H1 (cell line): ENCODE measurements around the gene RFX6. TPM values are rescaled to one million over a fixed set of nuclear protein-coding genes. Genes with fewer than 3 reads are reported as not detected.

Experiments used
- CTCF ChIA-PET: fragments of 300-600 bp; sonication (Branson Sonifier 250); formaldehyde crosslinking; loops from one replicate; lab custom pipeline; 2021; ENCODE audit not compliant: partially characterized antibody; lab: Charles Lee
- POLR2A ChIA-PET: fragments of 300-600 bp; sonication (Branson Sonifier 250); formaldehyde crosslinking; loops from one replicate; lab custom pipeline; 2021; ENCODE audit warnings: inconsistent platforms; ENCODE audit not compliant: partially characterized antibody; lab: Charles Lee
- DNase-seq, 2 experiments: peaks; one replicate each; pipeline versions ENCODE4 v3.0.0 to v3.0.0-alpha.2; 2010 to 2022; ENCODE audit warnings: low spot score in 2 of 2, low read depth in 1 of 2, mixed read lengths in 1 of 2
- FAIRE-seq: peaks from 2 replicates; lab custom pipeline; 2011; peaks lifted over from hg19 to GRCh38; lab: Jason Lieb, UNC
- H2AFZ ChIP-seq: 2 replicates; pipeline ENCODE4 v1.8.1; 2012; ENCODE audit warnings: low read length, inconsistent platforms
- H2AK5ac ChIP-seq: 2 replicates; pipeline ENCODE4 v1.6.1; 2013; ENCODE audit warnings: low read depth, low read length
- H2BK120ac ChIP-seq: replicated peaks from 2 replicates; pipeline ENCODE3; 2013; ENCODE audit warnings: low read depth, low read length, inconsistent platforms
- H2BK12ac ChIP-seq: 2 replicates; pipeline ENCODE4 v1.6.1; 2013; ENCODE audit warnings: low read depth, low read length
- H2BK15ac ChIP-seq: 2 replicates; pipeline ENCODE4 v1.6.1; 2013; ENCODE audit warnings: low read length
- H2BK20ac ChIP-seq: 2 replicates; pipeline ENCODE4 v1.6.1; 2013; ENCODE audit warnings: low read length
- H2BK5ac ChIP-seq: 2 replicates; pipeline ENCODE4 v1.6.1; 2013; ENCODE audit warnings: low read depth, low read length
- H3K14ac ChIP-seq: 2 replicates; pipeline ENCODE4 v1.6.1; 2013; ENCODE audit warnings: inconsistent platforms; ENCODE audit not compliant: insufficient read length
- H3K18ac ChIP-seq: 2 replicates; pipeline ENCODE4 v1.6.1; 2013; ENCODE audit warnings: low read length; ENCODE audit errors: extremely low read depth
- H3K23ac ChIP-seq: 2 replicates; pipeline ENCODE4 v1.6.1; 2013; ENCODE audit warnings: inconsistent platforms; ENCODE audit not compliant: insufficient read length
- H3K23me2 ChIP-seq: 2 replicates; pipeline ENCODE4 v1.6.1; 2013; ENCODE audit warnings: low read depth, low read length
- H3K27ac ChIP-seq: 2 replicates; pipeline ENCODE4 v1.6.1; 2011; ENCODE audit warnings: low read depth, low read length, inconsistent platforms
- H3K27me3 ChIP-seq, 4 experiments: replicated peaks in 1 of 4; 1 replicate in 1 of 4; 2 replicates in 3 of 4; pipeline versions ENCODE4 v1.6.1 to v1.8.1; 2011 to 2013; ENCODE audit warnings: low read length in 3 of 4, mild to moderate bottlenecking in 3 of 4, inconsistent platforms in 2 of 4, mixed read lengths in 2 of 4, moderate library complexity in 1 of 4; ENCODE audit not compliant: control insufficient read depth in 3 of 4, insufficient read depth in 3 of 4; ENCODE audit errors: extremely low read depth in 1 of 4
- H3K36me3 ChIP-seq, 4 experiments: 2 replicates each; pipeline versions ENCODE4 v1.6.1 to v1.8.1; 2011 to 2013; ENCODE audit warnings: mild to moderate bottlenecking in 4 of 4, low read length in 3 of 4, moderate library complexity in 2 of 4, control low read depth in 1 of 4, inconsistent platforms in 1 of 4; ENCODE audit not compliant: insufficient read depth in 4 of 4, control insufficient read depth in 2 of 4
- H3K4ac ChIP-seq: replicated peaks from 2 replicates; pipeline ENCODE3; 2013; ENCODE audit warnings: low read length, low read depth, mixed read lengths, inconsistent platforms; ENCODE audit not compliant: insufficient read length
- H3K4me1 ChIP-seq, 4 experiments: replicated peaks in 1 of 4; 1 replicate in 1 of 4; 2 replicates in 3 of 4; pipeline versions ENCODE4 v1.6.1 to v1.8.1; 2011 to 2013; ENCODE audit warnings: low read length in 3 of 4, inconsistent platforms in 2 of 4, mixed read lengths in 1 of 4; ENCODE audit not compliant: insufficient read depth in 4 of 4, control insufficient read depth in 3 of 4
- H3K4me2 ChIP-seq, 2 experiments: 2 replicates each; pipeline versions ENCODE4 v1.6.1 to v1.8.1; 2011 to 2013; ENCODE audit warnings: low read depth in 2 of 2, low read length in 2 of 2, control low read depth in 1 of 2, inconsistent platforms in 1 of 2, mild to moderate bottlenecking in 1 of 2; ENCODE audit not compliant: insufficient read depth in 1 of 2
- H3K4me3 ChIP-seq, 4 experiments: fragments of 200-600, 300-600 bp in 1 of 4; sonication (generic), shearing (Covaris generic), sonication (Bioruptor Twin) in 1 of 4; 2 replicates each; pipeline versions ENCODE4 v1.5.1 to v1.8.1; 2011 to 2016; ENCODE audit warnings: low read length in 4 of 4, low read depth in 3 of 4, control low read depth in 2 of 4, inconsistent platforms in 2 of 4, mild to moderate bottlenecking in 2 of 4, mixed read lengths in 1 of 4, moderate library complexity in 1 of 4; ENCODE audit not compliant: insufficient read depth in 2 of 4; ENCODE audit errors: extremely low read depth in 1 of 4
- H3K56ac ChIP-seq: replicated peaks from 2 replicates; pipeline ENCODE3; 2013; ENCODE audit warnings: low read depth, mild to moderate bottlenecking, mixed read lengths, low read length, inconsistent platforms; ENCODE audit not compliant: insufficient read length
- H3K79me1 ChIP-seq: 2 replicates; pipeline ENCODE4 v1.6.1; 2013; ENCODE audit warnings: low read depth, low read length, control low read depth
- H3K79me2 ChIP-seq, 2 experiments: 2 replicates each; pipeline versions ENCODE4 v1.6.1 to v1.8.1; 2012 to 2013; ENCODE audit warnings: low read length in 2 of 2, mild to moderate bottlenecking in 2 of 2, inconsistent platforms in 1 of 2; ENCODE audit not compliant: insufficient read depth in 2 of 2, control insufficient read depth in 1 of 2
- H3K9ac ChIP-seq, 4 experiments: replicated peaks in 1 of 4; 1 replicate in 1 of 4; 2 replicates in 3 of 4; pipeline versions ENCODE4 v1.6.1 to v1.8.1; 2011 to 2013; ENCODE audit warnings: low read depth in 3 of 4, low read length in 3 of 4, control low read depth in 2 of 4, mild to moderate bottlenecking in 2 of 4, moderate library complexity in 2 of 4, inconsistent platforms in 1 of 4; ENCODE audit errors: extremely low read depth in 1 of 4
- H3K9me3 ChIP-seq, 2 experiments: 2 replicates each; pipeline versions ENCODE4 v1.6.1 to v1.8.1; 2012 to 2013; ENCODE audit warnings: mild to moderate bottlenecking in 2 of 2, moderate library complexity in 2 of 2, control low read depth in 1 of 2, inconsistent platforms in 1 of 2, low read depth in 1 of 2, low read length in 1 of 2, mixed read lengths in 1 of 2; ENCODE audit not compliant: insufficient read depth in 2 of 2
- H4K20me1 ChIP-seq, 2 experiments: replicated peaks in 1 of 2; 2 replicates each; pipeline versions ENCODE3 to v1.8.1; 2011 to 2013; ENCODE audit warnings: inconsistent platforms in 2 of 2, low read length in 2 of 2, mild to moderate bottlenecking in 1 of 2; ENCODE audit not compliant: insufficient read depth in 2 of 2, control insufficient read depth in 1 of 2
- H4K5ac ChIP-seq: 2 replicates; pipeline ENCODE4 v1.6.1; 2013; ENCODE audit warnings: low read length, low read depth, mixed read lengths, inconsistent platforms; ENCODE audit not compliant: insufficient read length
- H4K8ac ChIP-seq: 2 replicates; pipeline ENCODE4 v1.8.0; 2013; ENCODE audit warnings: mild to moderate bottlenecking, moderate library complexity, low read length, inconsistent platforms; ENCODE audit not compliant: insufficient read depth; ENCODE audit errors: extremely low read depth
- H4K91ac ChIP-seq: replicated peaks from 2 replicates; pipeline ENCODE3; 2013; ENCODE audit warnings: low read length, mixed read lengths, inconsistent platforms; ENCODE audit not compliant: insufficient read length
- ASH2L ChIP-seq: fragments of 200-600, 300-600 bp; sonication (generic); IDR thresholded peaks from one replicate; pipeline ENCODE4 v1.7.1; 2017; ENCODE audit warnings: low read length
- EGR1 ChIP-seq: IDR thresholded peaks from 2 replicates; pipeline ENCODE4 v1.6.1; 2011; ENCODE audit warnings: low read depth, low read length, borderline replicate concordance
- JUN ChIP-seq: IDR thresholded peaks from 2 replicates; pipeline ENCODE4 v1.6.1; 2011; ENCODE audit warnings: low read depth, mild to moderate bottlenecking, improper control_type of control experiment, low read length
- JUND ChIP-seq: IDR thresholded peaks from 2 replicates; pipeline ENCODE4 v1.6.1; 2011; ENCODE audit warnings: mild to moderate bottlenecking, improper control_type of control experiment, low read length
- KDM1A ChIP-seq: fragments of 200-600, 300-600 bp; sonication (generic); IDR thresholded peaks from 2 replicates; pipeline ENCODE4 v1.7.1; 2016; ENCODE audit warnings: mild to moderate bottlenecking, low read length, borderline replicate concordance
- KDM5A ChIP-seq: fragments of 200-600 bp; IDR thresholded peaks from 2 replicates; pipeline ENCODE4 v1.7.1; 2012; ENCODE audit warnings: mild to moderate bottlenecking, low read length, inconsistent platforms, mixed read lengths
- NANOG ChIP-seq: IDR thresholded peaks from 2 replicates; pipeline ENCODE4 v1.6.1; 2011; ENCODE audit warnings: low read length, low read depth, mild to moderate bottlenecking, inconsistent platforms; ENCODE audit not compliant: insufficient read depth, poor library complexity, severe bottlenecking
- POLR2A ChIP-seq, 2 experiments: IDR thresholded peaks; 1 replicate in 1 of 2; 2 replicates in 1 of 2; pipeline ENCODE4 v1.6.1; 2011; ENCODE audit warnings: low read depth in 2 of 2, low read length in 2 of 2, mild to moderate bottlenecking in 2 of 2; ENCODE audit errors: control extremely low read depth in 1 of 2
- POLR2AphosphoS5 ChIP-seq: IDR thresholded peaks from 2 replicates; pipeline ENCODE4 v1.6.1; 2011; ENCODE audit warnings: low read depth, low read length
- RFX5 ChIP-seq: IDR thresholded peaks from 2 replicates; pipeline ENCODE4 v1.6.1; 2011; ENCODE audit warnings: low read depth, low read length, improper control_type of control experiment, borderline replicate concordance
- RNF2 ChIP-seq: fragments of 200-900, 300-1000 bp; sonication (generic); IDR thresholded peaks from 2 replicates; pipeline ENCODE4 v1.7.1; 2016; ENCODE audit warnings: borderline replicate concordance, low read depth, mild to moderate bottlenecking, antibody characterized with exemption, low read length; ENCODE audit not compliant: poor library complexity, severe bottlenecking; ENCODE audit errors: missing control alignments
- SAP30 ChIP-seq: fragments of 300-600 bp; sonication (generic); IDR thresholded peaks from 2 replicates; pipeline ENCODE4 v1.7.1; 2012; ENCODE audit warnings: low read length, moderate library complexity, mild to moderate bottlenecking, inconsistent platforms; ENCODE audit not compliant: insufficient read depth, insufficient replicate concordance
- TCF12 ChIP-seq: IDR thresholded peaks from 2 replicates; pipeline ENCODE4 v1.6.1; 2011; ENCODE audit warnings: low read depth, mild to moderate bottlenecking, low read length
- ZNF274 ChIP-seq: IDR thresholded peaks from 2 replicates; pipeline ENCODE4 v1.7.0; 2012; ENCODE audit warnings: low read length, borderline replicate concordance; ENCODE audit errors: extremely low read depth
- WGBS, 2 experiments: shearing (Covaris generic) in 1 of 2; methylation state at CpG; one replicate each; pipeline versions ENCODE4 v1.1.6 to v1.1.7; 2013 to 2015; ENCODE audit warnings: low lambda C conversion rate in 2 of 2, mixed read lengths in 2 of 2, inconsistent platforms in 1 of 2, low coverage in 1 of 2, missing lambda C conversion rate in 1 of 2; ENCODE audit not compliant: insufficient replicate concordance in 2 of 2, insufficient coverage in 1 of 2, insufficient read length in 1 of 2; ENCODE audit errors: extremely low coverage in 1 of 2, missing lambda C conversion rate in 1 of 2; 5-methylcytosine and 5-hydroxymethylcytosine counted together
- polyA plus RNA-seq, 7 experiments: library from polyadenylated mRNA; depleted of rRNA in 3 of 7; stranded (reverse) in 5 of 7; unstranded in 2 of 7; fragments of >200 nt in 5 of 7; fragments of 200-250 nt in 2 of 7; gene quantifications; 1 replicate in 5 of 7; 2 replicates in 1 of 7; 4 replicates in 1 of 7; pipeline versions ENCODE4 v1.2.1 to v1.2.3, GENCODE V29; 2011 to 2013; ENCODE audit warnings: missing spikeins in 2 of 7, mixed read lengths in 2 of 7
- total RNA-seq: library from RNA; stranded (reverse); fragmentation: NEBNext Ultra II Directional; extraction: Animal tissue kit (Norgen Biotek cat#: 25700); gene quantifications from 2 replicates; pipeline ENCODE4 v1.2.1, GENCODE V29; 2021
- TF ChIP-seq, protein P1 (sequence below): IDR thresholded peaks from 2 replicates; pipeline ENCODE4 v1.6.1; 2012; ENCODE audit warnings: inconsistent platforms

The RFX6 gene
- total and polyA plus RNA-seq, 2 of the 8 experiments (the other 6 are each of a cell fraction or from before 2014, with no cell fraction given): not detected

DNA sequence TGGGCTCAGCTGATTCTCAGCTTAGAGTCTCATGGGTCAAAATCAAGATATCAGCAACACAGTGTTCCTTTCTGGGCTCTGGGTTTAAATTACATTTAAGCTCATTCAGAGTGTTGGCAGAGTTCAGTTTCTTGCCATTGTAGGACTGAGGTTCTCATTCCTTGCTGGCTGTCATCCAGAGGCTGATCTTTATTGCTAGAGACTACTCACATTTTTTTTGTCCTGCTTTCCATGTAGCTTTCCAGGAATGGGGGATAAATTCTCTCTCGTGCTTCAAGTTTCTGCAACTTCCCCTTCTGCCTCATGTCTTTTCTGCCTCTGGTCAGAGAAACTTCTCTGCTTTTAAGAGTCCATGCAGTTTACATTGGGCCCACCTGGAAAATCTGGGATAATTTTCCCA is 86.9 kb downstream of the RFX6 start:
- Histone ChIP-seq H3K9me3 (no peaks in the 10 kb centered on the region), H3K79me1 (no peaks in the 10 kb centered on the region), H2BK120ac (no peak overlapping the region), H3K27me3 (no peaks in the 10 kb centered on the region), H2BK20ac (no peak overlapping the region), H3K56ac (no peak overlapping the region), H4K91ac (no peak overlapping the region), H4K5ac (no peak overlapping the region), H3K23ac (no peak overlapping the region), H3K27ac (no peak overlapping the region), H3K4me2 (no peak overlapping the region), H2AK5ac (no peak overlapping the region), H4K8ac (no peak overlapping the region), H2BK12ac (no peak overlapping the region), H3K9ac (no peak overlapping the region), H2BK15ac (no peak overlapping the region), H3K4me1 (no peaks in the 10 kb centered on the region), H3K4me3 (no peak overlapping the region), H3K23me2 (no peaks in the 10 kb centered on the region), H3K36me3 (no peaks in the 10 kb centered on the region), H3K79me2 (no peaks in the 10 kb centered on the region), H3K18ac (no peak overlapping the region), H2AFZ (no peak overlapping the region), H4K20me1 (no peaks in the 10 kb centered on the region), H2BK5ac (no peak overlapping the region), H3K4ac (no peak overlapping the region), H3K14ac (no peak overlapping the region)
- ChIA-PET CTCF (interaction anchor here (0.6 to 1.3 kb wide), 5 partner anchors 17 to 308 kb away, joined by 3 read pairs; partner anchors contain the start of gene VGLL2), POLR2A (no interaction called here)
- DNase-seq (no peak), FAIRE-seq (no peak)
- WGBS, 2 experiments: 84% methylated on average over 1 of the region's 1 CpG; no CpG with 5 or more reads in 1 of the 2 experiments
- no peak for TF ChIP-seq RFX5
- no peak for TF ChIP-seq SAP30
- TF ChIP-seq ZNF274: no peak
- no peak for TF ChIP-seq JUND
- no peak for TF ChIP-seq POLR2A (IDR thresholded peaks at IDR 0.05; ENCODE audit: control extremely low read depth in 1 of 2, low read depth in 2 of 2, low read length in 2 of 2)
- no peak for TF ChIP-seq JUN
- TF ChIP-seq POLR2AphosphoS5: no peak
- TF ChIP-seq KDM1A: no peak
- no peak for TF ChIP-seq EGR1
- no peak for TF ChIP-seq ASH2L
- TF ChIP-seq KDM5A: no peak
- TF ChIP-seq, protein P1, sequence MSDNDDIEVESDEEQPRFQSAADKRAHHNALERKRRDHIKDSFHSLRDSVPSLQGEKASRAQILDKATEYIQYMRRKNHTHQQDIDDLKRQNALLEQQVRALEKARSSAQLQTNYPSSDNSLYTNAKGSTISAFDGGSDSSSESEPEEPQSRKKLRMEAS: no peak
- no peak for TF ChIP-seq RNF2
- no peak for TF ChIP-seq NANOG
- no peak for TF ChIP-seq TCF12
